ENCODE measurements around the gene SSR1.

- TF ChIP-seq EZH2 (IDR thresholded peaks at IDR 0.05) (no peak), CTCF (IDR thresholded peaks at IDR 0.05) (no peak)
Measured at GRCh38 chr6:7267071-7267465, 45.9 kb downstream of the SSR1 start.
